Prostate gland (tissue), 2 donors: ENCODE data around the gene LRBA.

ENCODE experiments used
- CTCF ChIP-seq, 4 experiments: fragments of 200-600 bp in 2 of 4; fragments of 450-650 bp in 2 of 4; sonication (generic) in 2 of 4; IDR thresholded peaks; 1 replicate in 3 of 4; 2 replicates in 1 of 4; pipeline ENCODE4 v1.5.1; 2016 to 2019; ENCODE audit warnings: antibody characterized with exemption in 4 of 4, mild to moderate bottlenecking in 2 of 4, moderate library complexity in 2 of 4
- POLR2A ChIP-seq: fragments of 450-650 bp; IDR thresholded peaks from one replicate; pipeline ENCODE4 v1.6.1; 2016; ENCODE audit warnings: antibody characterized with exemption, mild to moderate bottlenecking
- POLR2AphosphoS5 ChIP-seq: sonication (generic); formaldehyde crosslinking; IDR thresholded peaks from one replicate; pipeline ENCODE4 v1.6.1; 2017; ENCODE audit warnings: antibody characterized with exemption

DNA sequence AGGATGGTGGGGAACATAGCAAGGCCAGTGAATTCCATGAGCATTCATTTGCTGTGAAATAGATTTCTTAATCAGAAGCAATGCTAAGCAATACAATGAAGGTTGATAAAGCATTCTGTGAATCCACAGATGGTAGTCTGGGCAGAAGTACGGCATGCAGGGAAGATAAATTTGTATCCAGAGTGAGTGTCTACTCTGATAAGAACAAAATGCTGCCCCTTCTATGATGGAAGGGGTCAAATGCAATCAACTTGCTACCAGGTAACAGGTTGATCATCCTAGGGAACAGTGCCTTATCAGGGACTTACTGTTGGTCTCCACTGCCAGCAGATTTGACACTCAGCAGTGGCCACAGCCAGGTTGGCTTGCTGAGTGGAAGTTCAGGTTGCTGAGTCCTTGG is 243.7 kb downstream of the LRBA start:
- TF ChIP-seq CTCF (IDR thresholded peaks at IDR 0.05) (no peak), POLR2AphosphoS5 (no peak), POLR2A (no peak)
